GM19351 (cell line): Measurements from ENCODE around the gene NANOS3.
A peak's percentile ranks its signal among the peaks of the same experiment; 100 is the strongest.

ENCODE experiments used
- ATAC-seq: cut with Tn5 transposase; IDR thresholded peaks from one replicate; pipeline ENCODE4 v1.9.1; 2021; ENCODE audit warnings: mild to moderate bottlenecking, moderate library complexity; ENCODE audit not compliant: unreplicated experiment

The NANOS3 gene

GRCh38 chr19:13864667-13865570 lies 12.0 kb upstream of the NANOS3 start:
- ATAC-seq: no peak

DNA sequence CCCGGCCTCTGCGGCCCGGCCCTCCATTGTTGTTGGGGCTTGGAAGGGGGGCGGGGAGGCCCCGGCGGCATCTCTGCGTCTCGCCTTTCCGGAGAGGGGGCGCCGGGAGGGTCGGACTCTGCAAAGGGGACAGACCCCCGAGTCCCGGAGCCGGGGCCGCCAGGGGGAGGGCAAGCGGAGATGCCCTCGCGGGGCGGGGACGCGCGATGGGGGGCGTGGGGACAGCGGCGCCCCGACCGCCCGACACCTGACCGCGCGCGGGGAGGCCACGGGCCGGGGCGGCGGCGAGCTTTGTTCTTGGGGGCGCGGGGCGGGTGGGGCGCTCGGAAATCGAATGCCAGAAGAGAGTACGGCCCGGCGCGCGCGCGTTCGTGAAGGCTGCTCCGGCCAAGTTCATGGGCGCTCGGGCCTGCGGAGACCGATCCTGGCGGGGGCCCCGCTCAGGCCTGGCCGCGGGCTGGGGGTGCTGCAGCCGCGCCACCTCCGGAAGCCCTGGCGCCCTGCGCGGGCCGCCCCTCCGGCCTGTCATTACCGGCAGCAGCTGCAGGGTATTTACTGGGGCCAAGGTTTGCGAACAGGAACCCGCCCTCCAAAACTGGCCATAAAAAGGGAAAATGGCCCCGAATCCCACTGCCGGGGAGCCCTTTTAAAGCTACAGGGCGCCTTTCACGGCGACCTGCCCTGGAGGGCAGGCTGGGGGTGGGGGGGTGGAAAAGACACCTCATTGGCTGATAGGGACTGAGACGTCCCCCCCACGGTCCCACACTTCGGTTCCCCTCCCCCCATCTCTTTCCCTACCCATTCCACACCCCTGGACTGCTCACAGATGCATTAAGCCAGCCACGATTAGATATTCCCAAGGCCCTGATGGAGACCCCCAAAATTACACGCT lies 11.1 kb upstream of the NANOS3 start:
- no peak for ATAC-seq

DNA sequence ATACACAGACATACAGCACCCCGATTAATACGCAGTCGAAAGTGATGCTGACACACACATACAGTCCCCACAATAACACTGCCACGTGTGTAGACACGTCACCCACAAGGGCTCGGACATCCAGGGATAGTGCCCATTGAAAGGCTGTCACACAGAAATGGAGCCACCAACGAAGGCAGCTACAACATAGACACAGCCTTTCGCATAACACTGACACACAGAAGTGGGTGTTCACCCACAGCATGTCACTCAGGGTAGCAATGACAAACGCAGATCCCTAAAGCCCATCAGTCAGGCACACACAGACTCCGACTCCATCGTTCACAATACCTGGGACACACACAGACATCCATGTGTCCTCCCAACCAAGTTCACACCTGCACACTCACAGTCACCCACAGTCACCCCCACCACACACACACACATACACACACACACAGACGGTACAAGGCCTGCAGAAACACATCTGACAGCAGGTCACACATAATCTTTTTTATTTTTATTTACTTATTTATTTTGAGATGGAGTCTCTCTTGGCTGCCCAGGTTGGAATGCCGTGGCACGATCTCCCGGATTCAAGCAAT lies 10.4 kb upstream of the NANOS3 start:
- no peak for ATAC-seq

GRCh38 chr19:13868663-13869062 lies 8.3 kb upstream of the NANOS3 start:
- no peak for ATAC-seq

DNA sequence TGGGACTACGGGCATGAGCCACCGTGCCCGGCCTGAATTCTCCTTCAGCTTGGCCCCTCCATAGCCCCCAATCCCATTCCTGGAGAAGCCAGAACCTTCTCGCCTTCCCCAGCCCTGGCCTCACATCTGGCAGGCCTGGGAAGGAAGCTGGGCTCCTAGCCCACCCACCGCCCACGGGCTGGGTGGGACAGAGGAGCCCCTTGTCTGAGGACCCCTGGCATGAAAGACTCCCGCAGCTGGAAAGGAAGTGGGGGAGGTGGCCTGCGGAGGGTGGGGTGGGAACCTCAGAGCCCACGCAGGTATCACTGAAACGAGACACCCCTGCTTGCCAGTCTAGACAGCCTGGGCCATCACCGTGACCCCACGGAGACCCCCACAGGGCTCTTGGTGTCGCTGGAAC lies 7.7 kb upstream of the NANOS3 start:
- ATAC-seq: no peak

- ATAC-seq: no peak
Measured at GRCh38 chr19:13870873-13871272, 6.1 kb upstream of the NANOS3 start.

- no peak for ATAC-seq
Measured at GRCh38 chr19:13872339-13872694, 4.6 kb upstream of the NANOS3 start.

DNA sequence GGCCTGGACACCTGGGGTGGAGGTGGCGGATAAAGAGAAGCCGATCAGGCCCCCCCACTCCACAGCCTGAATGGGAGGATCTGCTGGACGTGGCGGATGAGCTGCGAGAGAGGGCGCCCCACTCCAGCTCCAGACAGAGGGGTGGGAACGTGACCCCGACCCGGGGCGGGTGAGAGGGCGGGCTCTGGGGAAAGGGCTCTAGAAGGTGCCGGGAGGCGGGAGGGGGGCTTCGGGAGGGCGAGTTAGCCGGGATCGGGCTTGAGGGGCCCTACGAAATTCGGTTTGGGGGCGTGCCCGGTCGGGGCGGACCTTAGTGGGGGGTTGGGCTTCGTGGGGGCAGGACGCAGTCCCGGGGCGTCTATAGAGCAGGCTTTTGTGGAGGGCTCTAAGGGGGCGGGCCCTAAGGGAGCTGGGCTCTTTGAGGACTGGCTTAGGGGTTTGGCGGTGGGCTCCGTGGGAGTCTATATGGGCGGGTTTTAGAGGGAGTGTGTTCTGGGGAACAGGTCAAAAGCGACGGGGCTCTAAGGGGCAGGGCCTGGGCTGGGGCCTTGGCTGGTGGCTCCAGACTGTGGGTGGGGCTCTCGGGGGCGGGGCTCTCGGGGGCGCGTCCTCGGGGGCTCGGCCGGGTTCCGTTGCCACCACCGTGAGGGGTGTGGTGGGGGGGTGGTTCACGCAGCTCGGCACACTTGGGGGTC lies 4.1 kb upstream of the NANOS3 start:
- no peak for ATAC-seq

DNA sequence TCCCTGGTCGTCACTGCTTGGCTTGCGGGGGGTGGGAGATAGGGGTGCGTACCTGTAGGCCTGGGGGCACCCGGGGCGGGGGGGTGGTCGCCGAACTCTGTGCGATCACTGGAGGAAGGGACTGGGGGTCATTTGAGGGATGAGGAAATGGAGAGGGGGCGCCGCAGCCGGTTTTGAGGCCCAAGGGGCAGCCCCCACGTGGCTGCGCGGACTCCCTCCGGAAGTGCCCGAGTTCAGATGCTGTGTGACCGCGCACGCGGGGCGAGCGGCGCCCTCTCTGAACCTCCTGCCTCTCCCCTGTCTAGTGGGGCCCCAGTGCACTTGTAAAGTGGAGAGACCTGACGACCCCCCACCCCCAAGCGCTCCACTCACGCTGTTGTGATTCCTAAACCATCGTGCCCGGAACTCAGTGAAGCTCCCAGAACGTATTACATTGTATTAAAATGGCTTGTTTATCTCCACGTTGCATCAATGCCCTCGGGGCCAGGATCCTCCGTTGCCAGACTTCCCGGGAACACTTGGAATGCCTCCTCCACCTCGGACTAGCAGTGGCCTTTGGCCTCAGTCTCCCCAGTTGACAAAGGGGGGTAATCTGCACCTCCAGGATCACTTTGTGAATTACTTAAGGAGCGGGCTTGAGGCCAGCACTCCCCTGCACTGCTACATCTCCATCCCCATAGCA lies 3.0 kb upstream of the NANOS3 start:
- ATAC-seq: no peak

DNA sequence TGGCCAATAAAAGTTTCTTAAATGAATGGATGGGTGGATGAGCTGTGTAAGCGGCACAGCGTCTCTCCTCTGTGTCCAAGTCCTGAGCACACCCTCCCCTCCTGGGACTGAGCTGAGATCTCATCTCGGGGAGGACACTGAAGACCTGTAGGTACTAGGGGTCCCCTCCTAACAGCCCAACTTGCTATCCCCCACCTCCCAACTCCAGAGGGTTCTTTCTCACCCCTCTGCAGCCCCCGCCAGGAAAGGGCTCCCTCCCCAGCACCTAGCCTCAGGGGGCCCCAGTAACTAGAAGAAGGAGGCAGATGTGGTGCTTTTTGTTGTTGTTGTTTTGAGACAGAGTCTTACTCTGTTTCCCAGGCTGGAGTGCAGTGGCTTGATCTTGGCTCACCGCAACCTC lies 1.1 kb upstream of the NANOS3 start:
- no peak for ATAC-seq

DNA sequence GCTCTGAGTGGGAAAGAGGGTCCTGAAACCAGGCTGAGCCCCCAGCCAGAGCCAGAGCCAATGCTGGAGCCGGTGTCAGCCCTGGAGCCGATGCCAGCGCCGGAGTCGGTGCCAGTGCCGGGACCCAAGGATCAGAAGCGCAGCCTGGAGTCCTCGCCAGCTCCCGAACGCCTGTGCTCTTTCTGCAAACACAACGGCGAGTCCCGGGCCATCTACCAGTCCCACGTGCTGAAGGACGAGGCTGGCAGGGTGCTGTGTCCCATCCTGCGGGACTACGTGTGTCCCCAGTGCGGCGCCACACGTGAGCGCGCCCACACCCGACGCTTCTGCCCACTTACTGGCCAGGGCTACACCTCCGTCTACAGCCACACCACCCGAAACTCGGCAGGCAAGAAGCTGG lies 369 bp downstream of the NANOS3 start:
- ATAC-seq: no peak

DNA sequence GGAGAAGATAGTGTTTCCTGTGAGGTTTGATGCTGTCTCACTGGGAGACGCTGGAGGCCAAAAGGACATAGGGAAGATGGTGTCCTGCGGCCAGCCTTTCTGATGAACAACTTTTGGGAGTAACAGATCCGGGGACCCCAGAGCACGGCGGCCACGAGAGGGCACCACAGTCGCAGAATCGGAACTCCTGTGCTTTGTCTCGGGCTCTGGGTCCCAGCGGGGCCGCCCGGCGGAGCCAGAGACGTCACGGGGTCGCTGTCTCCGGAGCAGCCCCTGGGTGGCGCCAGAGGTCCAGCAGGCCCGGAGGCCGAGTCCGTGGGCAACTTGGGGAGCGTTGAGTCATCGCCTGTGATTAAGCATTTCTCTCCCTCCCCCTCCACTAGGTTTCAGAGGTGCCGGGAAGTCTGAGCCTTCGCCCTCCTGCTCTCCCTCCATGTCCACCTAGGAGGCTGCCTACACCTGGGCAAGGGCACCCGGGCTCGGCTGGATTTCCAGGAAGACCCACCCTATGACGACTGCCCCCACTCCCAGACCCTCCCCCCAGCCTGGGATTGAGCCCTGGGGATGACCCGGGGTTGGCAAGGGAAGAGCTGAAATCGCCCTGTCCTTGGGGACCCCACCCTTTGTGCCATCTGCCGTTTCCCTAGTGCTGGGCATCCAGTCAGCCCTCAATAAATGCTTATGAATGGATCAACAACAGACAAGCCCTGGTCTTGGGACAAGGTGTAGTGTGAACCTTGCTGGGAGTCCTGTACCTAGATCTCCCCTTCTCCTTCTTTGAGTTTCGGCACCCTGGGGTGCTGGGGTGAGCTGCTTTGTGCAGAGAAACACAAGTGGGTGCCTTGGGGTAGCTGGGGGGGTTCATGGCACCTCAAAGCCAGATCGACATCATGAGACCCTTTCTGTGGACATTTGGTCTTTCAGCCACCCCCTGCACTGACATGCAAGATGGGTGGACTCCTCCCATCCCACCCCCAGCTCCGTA lies 3.4 kb downstream of the NANOS3 start:
- peak; percentile 87 for ATAC-seq

GRCh38 chr19:13881251-13881691 lies 4.3 kb downstream of the NANOS3 start:
- ATAC-seq: no peak

DNA sequence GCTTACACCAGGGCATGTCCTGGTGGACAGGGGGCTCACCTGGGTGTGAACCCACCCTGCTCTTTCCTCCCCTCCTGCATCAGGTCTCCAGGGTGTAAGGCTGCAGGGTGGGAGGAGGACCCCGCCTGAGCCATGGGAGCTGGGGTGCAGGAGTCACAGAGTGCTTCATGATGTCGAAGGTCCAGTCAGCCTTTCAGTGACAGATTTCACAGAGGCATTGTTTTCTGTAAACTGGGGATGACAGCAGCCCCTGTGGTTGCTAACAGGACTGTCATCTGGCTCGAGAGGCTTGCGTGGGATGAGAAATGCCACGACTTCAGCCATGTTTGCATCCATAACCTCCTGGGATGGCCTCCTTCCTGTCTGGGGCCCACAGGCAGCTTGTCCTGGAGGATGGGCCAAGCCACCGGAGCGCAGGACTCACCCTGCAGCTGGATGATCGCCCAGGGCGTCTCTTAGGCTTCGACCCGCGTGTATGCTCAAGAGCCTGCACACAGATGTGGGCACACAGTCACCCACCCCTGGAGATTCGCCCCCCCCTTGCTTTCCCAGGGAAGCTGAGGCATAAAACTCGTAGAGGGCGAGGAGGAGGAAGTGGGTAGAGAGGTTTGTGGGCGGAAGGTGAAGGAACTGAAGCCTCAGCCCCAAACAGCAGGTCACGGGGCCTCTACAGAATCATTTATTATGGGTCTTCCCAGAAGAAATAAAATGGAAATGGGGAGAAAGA lies 4.9 kb downstream of the NANOS3 start:
- no peak for ATAC-seq

- no peak for ATAC-seq
Measured at GRCh38 chr19:13882419-13882795, 5.5 kb downstream of the NANOS3 start.

- no peak for ATAC-seq
Measured at GRCh38 chr19:13882836-13883235, 5.9 kb downstream of the NANOS3 start.

- ATAC-seq: no peak
Measured at GRCh38 chr19:13883516-13884064, 6.7 kb downstream of the NANOS3 start.
